ENCODE data around the gene ATP6V1F. TPM values are rescaled to one million over a fixed set of nuclear protein-coding genes. Genes with fewer than 3 reads are reported as not detected.

The ATP6V1F gene
- total RNA-seq: 55.7 and 68.1 TPM in 2 replicates

GRCh38 chr7:128862571-128863432 lies at the start of gene ATP6V1F:
TSS of gene ATP6V1F (plus strand) at chr7:128862856. CDS start at chr7:128862905, 49 bp downstream.

GRCh38 chr7:128830231-128831177 lies 32.2 kb upstream of the ATP6V1F start, which contains the start of gene FLNC:
TSS of gene FLNC (plus strand) at chr7:128830406. CDS start at chr7:128830638, 232 bp downstream.

GRCh38 chr7:128910569-128910945 lies 47.9 kb downstream of the ATP6V1F start, which contains the start of gene KCP:
TSS of gene KCP (minus strand) at chr7:128910709. CDS start at chr7:128910676, 33 bp downstream.

Other genes with a start within 250 kb of the ATP6V1F start
- 2.2 and 2.7 TPM in 2 replicates for gene GARIN1A, start 190.6 kb upstream of the ATP6V1F start, total RNA-seq
- gene CALU, start 123.5 kb upstream of the ATP6V1F start, total RNA-seq: 900 and 918 TPM in 2 replicates
- gene OPN1SW, start 87.1 kb upstream of the ATP6V1F start, total RNA-seq: not detected in 2 replicates
- gene CCDC136, start 70.9 kb upstream of the ATP6V1F start, total RNA-seq: 4.6 and 7.1 TPM in 2 replicates
- gene FLNC, start 32.5 kb upstream of the ATP6V1F start, total RNA-seq: 18.4 and 30.6 TPM in 2 replicates
- gene KCP, start 47.9 kb downstream of the ATP6V1F start, total RNA-seq: not detected in 2 replicates
- 0.22 and 0.26 TPM in 2 replicates for gene IRF5, start 75.1 kb downstream of the ATP6V1F start, total RNA-seq
- gene TNPO3, start 192.3 kb downstream of the ATP6V1F start, total RNA-seq: 47.3 and 57.4 TPM in 2 replicates